ENCODE results near the gene CAPZB.

DNA sequence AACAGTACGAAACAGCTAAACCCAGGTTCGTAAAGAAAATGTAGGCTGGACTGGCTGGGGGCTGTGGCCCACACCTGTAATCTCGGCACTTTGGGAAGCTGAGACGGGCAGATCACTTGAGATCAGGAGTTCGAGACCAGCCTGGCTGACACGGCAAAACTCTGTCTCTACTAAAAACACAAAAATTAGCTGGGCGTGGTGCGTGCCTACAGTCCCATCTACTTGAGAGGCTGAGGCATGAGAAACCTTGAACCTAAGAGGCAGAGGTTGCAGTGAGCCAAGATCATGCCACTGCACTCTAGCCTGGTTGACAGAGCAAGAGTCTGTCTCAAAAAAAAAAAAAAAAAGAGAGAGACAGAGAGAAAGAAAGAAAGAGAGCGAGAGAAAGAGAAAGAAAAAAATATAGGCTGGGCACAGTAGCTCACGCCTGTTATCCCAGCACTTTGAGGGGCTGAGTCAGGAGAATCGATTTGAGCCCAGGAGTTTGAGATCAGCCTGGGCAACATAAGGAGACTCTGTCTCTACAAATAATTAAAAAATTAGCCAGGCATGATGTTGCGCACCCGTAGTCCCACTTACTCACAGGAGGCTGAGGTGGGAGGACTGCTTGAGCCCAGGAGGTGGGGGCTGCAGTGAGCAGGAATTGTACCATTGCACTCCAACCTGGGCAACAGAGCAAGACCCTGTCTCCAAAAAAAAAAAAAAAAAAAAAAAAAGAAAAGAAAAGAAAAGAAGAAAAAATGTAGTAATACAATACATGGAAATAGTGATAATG is 35.7 kb downstream of the CAPZB start:
- TF ChIP-seq, protein P1, sequence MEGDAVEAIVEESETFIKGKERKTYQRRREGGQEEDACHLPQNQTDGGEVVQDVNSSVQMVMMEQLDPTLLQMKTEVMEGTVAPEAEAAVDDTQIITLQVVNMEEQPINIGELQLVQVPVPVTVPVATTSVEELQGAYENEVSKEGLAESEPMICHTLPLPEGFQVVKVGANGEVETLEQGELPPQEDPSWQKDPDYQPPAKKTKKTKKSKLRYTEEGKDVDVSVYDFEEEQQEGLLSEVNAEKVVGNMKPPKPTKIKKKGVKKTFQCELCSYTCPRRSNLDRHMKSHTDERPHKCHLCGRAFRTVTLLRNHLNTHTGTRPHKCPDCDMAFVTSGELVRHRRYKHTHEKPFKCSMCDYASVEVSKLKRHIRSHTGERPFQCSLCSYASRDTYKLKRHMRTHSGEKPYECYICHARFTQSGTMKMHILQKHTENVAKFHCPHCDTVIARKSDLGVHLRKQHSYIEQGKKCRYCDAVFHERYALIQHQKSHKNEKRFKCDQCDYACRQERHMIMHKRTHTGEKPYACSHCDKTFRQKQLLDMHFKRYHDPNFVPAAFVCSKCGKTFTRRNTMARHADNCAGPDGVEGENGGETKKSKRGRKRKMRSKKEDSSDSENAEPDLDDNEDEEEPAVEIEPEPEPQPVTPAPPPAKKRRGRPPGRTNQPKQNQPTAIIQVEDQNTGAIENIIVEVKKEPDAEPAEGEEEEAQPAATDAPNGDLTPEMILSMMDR (IDR thresholded peaks at IDR 0.05; ENCODE audit: low read length) = no peak
- TF ChIP-seq EZH2 (optimal IDR thresholded peaks at IDR 0.05; ENCODE audit: low read depth, low read length) = no peak
- no peak for TF ChIP-seq EZH2phosphoT487 (IDR thresholded peaks at IDR 0.05; ENCODE audit: low read length)
